ENCODE results near the gene ANO2. TPM values are rescaled to one million over a fixed set of nuclear protein-coding genes. Genes with fewer than 3 reads are reported as not detected.

The ANO2 gene
- total and polyA plus RNA-seq, 2 experiments from 2014 or later: 2.3 to 4.6 TPM

GRCh38 chr12:5784462-5785130, 160.5 kb downstream of the ANO2 start:
- Histone ChIP-seq H3K27me3 (ENCODE audit: insufficient read depth) (no peaks in the 10 kb centered on the region), H3K27ac (ENCODE audit: low read depth) (no peak overlapping the region), H3F3A (replicated peaks; ENCODE audit: low read depth) (no peaks in the 10 kb centered on the region), H3K36me3 (ENCODE audit: insufficient read depth) (no peaks in the 10 kb centered on the region), H2AFZ (no peak overlapping the region), H3K79me2 (replicated peaks; ENCODE audit: insufficient read depth) (no peaks in the 10 kb centered on the region), H3K4me2 (no peak overlapping the region), H3K4me3 (no peak overlapping the region), H3K9me2 (ENCODE audit: insufficient read depth) (no peaks in the 10 kb centered on the region), H4K20me1 (replicated peaks; ENCODE audit: insufficient read depth) (no peaks in the 10 kb centered on the region), H3K4me1 (ENCODE audit: insufficient read depth) (no peaks in the 10 kb centered on the region)
- DNase-seq (ENCODE audit: low spot score): no peak
- peaks cover 2% of the 10 kb centered on the region for H3K27me3 Mint-ChIP-seq (ENCODE audit: insufficient read depth, low read depth, poor library complexity)
- H3K4me1 Mint-ChIP-seq: no peaks in the 10 kb centered on the region
- H3K36me3 Mint-ChIP-seq (ENCODE audit: low read depth): no peaks in the 10 kb centered on the region
- ATAC-seq: no peak
- H3K27ac Mint-ChIP-seq: no peak overlapping the region
- TF ChIP-seq ZNF331 (CRISPR knock-in tag; IDR thresholded peaks at IDR 0.05; ENCODE audit: low read depth) (no peak), EZH2 (IDR thresholded peaks at IDR 0.05; ENCODE audit: low read depth, unreplicated experiment) (no peak), STAT1 (IDR thresholded peaks at IDR 0.05; ENCODE audit: unreplicated experiment) (no peak), CTCF (conservative IDR thresholded peaks at IDR 0.05; ENCODE audit: low read depth in 2 of 2) (no peak), ETS1 (IDR thresholded peaks at IDR 0.05) (no peak), REST (IDR thresholded peaks at IDR 0.05; ENCODE audit: unreplicated experiment) (no peak), CREB1 (CRISPR knock-in tag; IDR thresholded peaks at IDR 0.05; ENCODE audit: low read depth) (no peak), EZH2phosphoT487 (IDR thresholded peaks at IDR 0.05; ENCODE audit: unreplicated experiment) (no peak), JUNB (IDR thresholded peaks at IDR 0.05; ENCODE audit: unreplicated experiment) (no peak), ZNF114 (CRISPR knock-in tag; IDR thresholded peaks at IDR 0.05) (no peak), POLR2AphosphoS5 (IDR thresholded peaks at IDR 0.05; ENCODE audit: low read depth) (no peak), ZNF462 (CRISPR knock-in tag; IDR thresholded peaks at IDR 0.05) (no peak), NANOG (IDR thresholded peaks at IDR 0.05; ENCODE audit: borderline replicate concordance) (no peak)
- H3K9me3 Mint-ChIP-seq: no peaks in the 10 kb centered on the region; the same call in 2 of the 3 replicates
- H3K4me3 Mint-ChIP-seq: no peak overlapping the region

Data from GM23338 (cell line).